Endothelial cell of umbilical vein (primary cell): ENCODE data around the gene CLIP4. TPM values are rescaled to one million over a fixed set of nuclear protein-coding genes. Genes with fewer than 3 reads are reported as not detected.

Experiments used
- BruUV-seq: library from RNA; stranded (reverse); fragments of 400-500 nt; replicated peaks from 2 replicates; lab custom pipeline; 2021; lab: Mats Ljungman, UMichigan
- CTCF ChIA-PET: fragments of 300-600, 350-600 bp; sonication (Branson Sonifier 250); formaldehyde crosslinking; loops from one replicate; lab custom pipeline; 2021; ENCODE audit warnings: antibody characterized with exemption, inconsistent platforms; lab: Charles Lee
- POLR2A ChIA-PET: fragments of 300-600, 350-600 bp; sonication (Branson Sonifier 250); formaldehyde crosslinking; loops from one replicate; lab custom pipeline; 2021; ENCODE audit warnings: antibody characterized with exemption, inconsistent platforms; lab: Charles Lee
- DNase-seq: peaks from one replicate; pipeline ENCODE4 v3.0.0-alpha.2; 2011; ENCODE audit warnings: low read depth, low spot score
- FAIRE-seq: peaks from 2 replicates; lab custom pipeline; 2011; peaks lifted over from hg19 to GRCh38; lab: Jason Lieb, UNC
- H2AFZ ChIP-seq: 2 replicates; pipeline ENCODE4 v1.6.0; 2012; ENCODE audit warnings: low read depth, low read length, control low read depth, inconsistent platforms
- H3K27ac ChIP-seq: 2 replicates; pipeline ENCODE4 v1.5.1; 2011; ENCODE audit warnings: low read depth, mild to moderate bottlenecking, control low read depth, low read length, moderate library complexity; ENCODE audit not compliant: insufficient read depth
- H3K27me3 ChIP-seq, 2 experiments: 2 replicates each; pipeline versions ENCODE4 v1.6.0 to v1.6.1; 2011; ENCODE audit warnings: low read length in 2 of 2, mixed read lengths in 1 of 2; ENCODE audit not compliant: control insufficient read depth in 2 of 2, insufficient read depth in 2 of 2
- H3K36me3 ChIP-seq, 2 experiments: 2 replicates in 1 of 2; 3 replicates in 1 of 2; pipeline ENCODE4 v1.5.1; 2011; ENCODE audit warnings: low read length in 2 of 2, mild to moderate bottlenecking in 1 of 2, moderate library complexity in 1 of 2; ENCODE audit not compliant: control insufficient read depth in 2 of 2, insufficient read depth in 2 of 2; ENCODE audit errors: extremely low read depth in 1 of 2
- H3K4me1 ChIP-seq: 3 replicates; pipeline ENCODE4 v1.5.1; 2011; ENCODE audit warnings: mild to moderate bottlenecking, low read length; ENCODE audit not compliant: control insufficient read depth, insufficient read depth; ENCODE audit errors: extremely low read depth
- H3K4me2 ChIP-seq: 2 replicates; pipeline ENCODE4 v1.6.1; 2011; ENCODE audit warnings: low read length, control low read depth, mixed read lengths; ENCODE audit not compliant: insufficient read depth
- H3K4me3 ChIP-seq, 3 experiments: fragments of 200-600 bp in 1 of 3; sonication (generic), shearing (Covaris generic) in 1 of 3; replicated peaks in 1 of 3; 2 replicates each; pipeline ENCODE4 v1.5.1; 2011 to 2016; ENCODE audit warnings: control low read depth in 3 of 3, low read length in 3 of 3, mild to moderate bottlenecking in 2 of 3, inconsistent platforms in 1 of 3, low read depth in 1 of 3, moderate library complexity in 1 of 3; ENCODE audit not compliant: insufficient read depth in 1 of 3
- H3K79me2 ChIP-seq: 2 replicates; pipeline ENCODE4 v1.6.0; 2012; ENCODE audit warnings: low read length, inconsistent platforms; ENCODE audit not compliant: control insufficient read depth, insufficient read depth
- H3K9ac ChIP-seq: replicated peaks from 2 replicates; pipeline ENCODE3; 2011; ENCODE audit warnings: low read length, control low read depth; ENCODE audit not compliant: insufficient read depth; ENCODE audit errors: extremely low read depth
- H3K9me1 ChIP-seq: replicated peaks from 3 replicates; pipeline ENCODE4 v1.6.0; 2011; ENCODE audit warnings: mild to moderate bottlenecking, low read length; ENCODE audit not compliant: control insufficient read depth, insufficient read depth; ENCODE audit errors: extremely low read depth
- H3K9me3 ChIP-seq: replicated peaks from 2 replicates; pipeline ENCODE4 v1.5.1; 2012; ENCODE audit warnings: low read length, inconsistent platforms; ENCODE audit not compliant: control insufficient read depth, insufficient read depth
- H4K20me1 ChIP-seq: replicated peaks from 2 replicates; pipeline ENCODE3; 2011; ENCODE audit warnings: mild to moderate bottlenecking, low read length; ENCODE audit not compliant: control insufficient read depth, insufficient read depth; ENCODE audit errors: extremely low read depth
- EZH2 ChIP-seq: IDR thresholded peaks from 2 replicates; pipeline ENCODE4 v1.6.1; 2012; ENCODE audit warnings: borderline replicate concordance, low read depth, mild to moderate bottlenecking, moderate library complexity, low read length, inconsistent platforms; ENCODE audit not compliant: severe bottlenecking
- FOS ChIP-seq: IDR thresholded peaks from 2 replicates; pipeline ENCODE4 v1.6.1; 2011; ENCODE audit warnings: mild to moderate bottlenecking, low read length, moderate library complexity, borderline replicate concordance; ENCODE audit not compliant: insufficient read depth
- GATA2 ChIP-seq: IDR thresholded peaks from 2 replicates; pipeline ENCODE4 v1.7.0; 2011; ENCODE audit warnings: low read depth, mild to moderate bottlenecking, moderate library complexity, mixed read lengths, low read length; ENCODE audit not compliant: insufficient read length, insufficient read depth
- JUN ChIP-seq: IDR thresholded peaks from 2 replicates; pipeline ENCODE4 v1.6.1; 2011; ENCODE audit warnings: borderline replicate concordance, low read depth; ENCODE audit not compliant: insufficient read length, insufficient read depth
- MAX ChIP-seq: IDR thresholded peaks from 2 replicates; pipeline ENCODE4 v1.6.1; 2011; ENCODE audit not compliant: insufficient read depth, insufficient read length
- MYC ChIP-seq: IDR thresholded peaks from one replicate; pipeline ENCODE4 v1.6.1; 2011; ENCODE audit warnings: mild to moderate bottlenecking, low read depth, low read length
- POLR2A ChIP-seq: IDR thresholded peaks from 2 replicates; pipeline ENCODE4 v1.6.1; 2012; ENCODE audit warnings: low read depth, mild to moderate bottlenecking, control low read depth, low read length
- POLR2AphosphoS5 ChIP-seq: IDR thresholded peaks from 2 replicates; pipeline ENCODE4 v1.6.1; 2012; ENCODE audit warnings: low read depth, mild to moderate bottlenecking, control low read depth, low read length, moderate library complexity; ENCODE audit not compliant: insufficient read depth
- dilution Hi-C: fragments of 300-500 bp; cut with MboI; formaldehyde crosslinking; loops from one replicate; pipeline ENCODE4 v1.15.0; 2019; ENCODE audit warnings: low sequenced_read_pairs; ENCODE audit not compliant: extremely low pct_ligation_motif_present
- intact Hi-C: fragments of 100-400 bp; cut with micrococcal nuclease; formaldehyde crosslinking; loops from one replicate; pipeline ENCODE4 v1.10.0; 2022
- polyA plus RNA-seq, 4 experiments: library from polyadenylated mRNA; depleted of rRNA in 3 of 4; stranded (reverse) in 3 of 4; unstranded in 1 of 4; fragments of >200 nt; gene quantifications; 2 replicates each; pipeline versions ENCODE4 v1.2.1 to v1.2.3, GENCODE V29; 2011 to 2012; ENCODE audit warnings: missing spikeins in 1 of 4
- total RNA-seq: library from RNA; stranded (reverse); gene quantifications from 2 replicates; pipeline ENCODE4 v1.2.3, GENCODE V29; 2021
- TF ChIP-seq, protein P1 (sequence below), 2 donors: IDR thresholded peaks; 1 replicate in 1 of 2; 2 replicates in 1 of 2; pipeline ENCODE4 v1.5.1; 2011; ENCODE audit warnings: low read length in 2 of 2, mild to moderate bottlenecking in 2 of 2, moderate library complexity in 2 of 2, control low read depth in 1 of 2, inconsistent platforms in 1 of 2, low read depth in 1 of 2; ENCODE audit not compliant: insufficient read depth in 1 of 2; ENCODE audit errors: extremely low read depth in 1 of 2

Gene CLIP4
- total and polyA plus RNA-seq, 2 donors (not counting 3 experiments of a cell fraction or from before 2014, with no cell fraction given) = 9.2 to 24.0 TPM

- Histone ChIP-seq H3K79me2 (peaks cover 12% of the 10 kb centered on the region), H3K27ac (no peak overlapping the region)
These were observed 24.5 kb downstream of the CLIP4 start for GRCh38 chr2:29139731-29140130.

More at GRCh38 chr2:29139731-29140130, 24.5 kb downstream of the CLIP4 start:
- TF ChIP-seq MYC (no peak), FOS (no peak), MAX (no peak), POLR2AphosphoS5 (no peak), EZH2 (no peak), JUN (no peak), GATA2 (no peak), POLR2A (no peak)
- TF ChIP-seq, protein P1, sequence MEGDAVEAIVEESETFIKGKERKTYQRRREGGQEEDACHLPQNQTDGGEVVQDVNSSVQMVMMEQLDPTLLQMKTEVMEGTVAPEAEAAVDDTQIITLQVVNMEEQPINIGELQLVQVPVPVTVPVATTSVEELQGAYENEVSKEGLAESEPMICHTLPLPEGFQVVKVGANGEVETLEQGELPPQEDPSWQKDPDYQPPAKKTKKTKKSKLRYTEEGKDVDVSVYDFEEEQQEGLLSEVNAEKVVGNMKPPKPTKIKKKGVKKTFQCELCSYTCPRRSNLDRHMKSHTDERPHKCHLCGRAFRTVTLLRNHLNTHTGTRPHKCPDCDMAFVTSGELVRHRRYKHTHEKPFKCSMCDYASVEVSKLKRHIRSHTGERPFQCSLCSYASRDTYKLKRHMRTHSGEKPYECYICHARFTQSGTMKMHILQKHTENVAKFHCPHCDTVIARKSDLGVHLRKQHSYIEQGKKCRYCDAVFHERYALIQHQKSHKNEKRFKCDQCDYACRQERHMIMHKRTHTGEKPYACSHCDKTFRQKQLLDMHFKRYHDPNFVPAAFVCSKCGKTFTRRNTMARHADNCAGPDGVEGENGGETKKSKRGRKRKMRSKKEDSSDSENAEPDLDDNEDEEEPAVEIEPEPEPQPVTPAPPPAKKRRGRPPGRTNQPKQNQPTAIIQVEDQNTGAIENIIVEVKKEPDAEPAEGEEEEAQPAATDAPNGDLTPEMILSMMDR (IDR thresholded peaks at IDR 0.05; ENCODE audit: extremely low read depth in 1 of 2, insufficient read depth in 1 of 2, low read depth in 1 of 2, low read length in 2 of 2) = no peak
- Histone ChIP-seq H3K36me3 (peaks cover 2 to 5% of the 10 kb centered on the region in 2 experiments), H2AFZ (no peak overlapping the region), H3K4me2 (no peak overlapping the region), H3K9me1 (no peaks in the 10 kb centered on the region), H3K4me1 (no peaks in the 10 kb centered on the region), H3K9ac (no peak overlapping the region), H3K27me3 (no peaks in the 10 kb centered on the region), H4K20me1 (no peaks in the 10 kb centered on the region), H3K4me3 (no peak overlapping the region), H3K9me3 (no peaks in the 10 kb centered on the region)
- FAIRE-seq = no peak
- CTCF ChIA-PET = interaction anchor here (1.0 kb wide), 1 partner anchor 9 kb away, joined by 3 read pairs; no protein-coding TSS in a partner anchor
- DNase-seq = no peak
- POLR2A ChIA-PET = no interaction called here
- BruUV-seq = no TSS peak
- intact Hi-C loops = no loop called here
- dilution Hi-C loops = no loop called here
